Amygdala (tissue), 56 donors: ENCODE measurements around the gene PHACTR2.
A peak's percentile ranks its signal among the peaks of the same experiment; 100 is the strongest.
"Not testable (repeated sequence)": the region's sequence is repeated elsewhere in the genome, so short reads cannot be mapped to it uniquely, and the experiment has no call there.

Experiments
- DNase-seq, 56 donors: peaks; one replicate each; lab custom pipeline; 2025; lab: John Stamatoyannopoulos, UW

PHACTR2 gene

DNA sequence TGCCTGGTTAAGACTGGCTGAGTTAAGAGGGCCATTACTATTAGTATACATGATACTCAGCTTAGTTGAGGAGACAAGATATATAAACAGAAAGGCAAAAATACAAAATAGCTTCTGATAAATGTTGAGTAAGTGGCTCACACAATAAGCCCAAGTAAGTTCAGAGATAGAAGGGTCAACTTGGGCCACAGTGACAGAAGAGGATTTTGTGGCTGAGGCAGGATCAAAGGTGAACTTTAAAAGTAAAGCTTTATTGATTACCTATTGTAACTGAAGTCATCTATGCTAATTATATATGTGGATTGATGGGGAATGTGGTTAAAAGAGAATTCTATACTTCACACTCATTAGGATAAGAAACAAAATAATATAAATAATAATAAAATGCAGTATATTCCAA, 80.8 kb downstream of the PHACTR2 start:
- no peak for DNase-seq

- DNase-seq, result no peak
Observed at GRCh38 chr6:143759666-143760065, 81.9 kb downstream of the PHACTR2 start.

GRCh38 chr6:143761074-143761473, 83.3 kb downstream of the PHACTR2 start:
- no peak for DNase-seq

- no peak for DNase-seq
Observed at GRCh38 chr6:143762126-143762525, 84.4 kb downstream of the PHACTR2 start.

GRCh38 chr6:143765422-143766184, 87.8 kb downstream of the PHACTR2 start:
- no peak for DNase-seq

DNA sequence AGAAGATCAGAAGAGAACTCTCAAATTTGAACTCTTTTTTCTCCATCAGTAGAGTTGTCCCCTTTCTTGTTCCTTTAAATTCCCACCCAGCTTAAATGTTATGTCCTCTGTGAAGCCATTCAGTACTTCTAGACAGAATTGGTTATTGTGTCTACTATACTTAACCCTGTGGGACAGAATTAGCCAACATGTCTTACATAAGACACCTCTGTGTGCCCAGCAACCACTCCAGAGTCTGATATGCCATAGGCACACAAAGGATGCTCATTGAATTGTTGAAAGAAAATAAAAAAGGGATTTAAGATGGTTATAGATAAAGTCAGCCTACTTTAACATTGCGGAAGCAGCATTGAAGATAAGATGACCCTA, 88.4 kb downstream of the PHACTR2 start:
- no peak for DNase-seq

- DNase-seq, result no peak
Observed at GRCh38 chr6:143767433-143767832, 89.7 kb downstream of the PHACTR2 start.

DNA sequence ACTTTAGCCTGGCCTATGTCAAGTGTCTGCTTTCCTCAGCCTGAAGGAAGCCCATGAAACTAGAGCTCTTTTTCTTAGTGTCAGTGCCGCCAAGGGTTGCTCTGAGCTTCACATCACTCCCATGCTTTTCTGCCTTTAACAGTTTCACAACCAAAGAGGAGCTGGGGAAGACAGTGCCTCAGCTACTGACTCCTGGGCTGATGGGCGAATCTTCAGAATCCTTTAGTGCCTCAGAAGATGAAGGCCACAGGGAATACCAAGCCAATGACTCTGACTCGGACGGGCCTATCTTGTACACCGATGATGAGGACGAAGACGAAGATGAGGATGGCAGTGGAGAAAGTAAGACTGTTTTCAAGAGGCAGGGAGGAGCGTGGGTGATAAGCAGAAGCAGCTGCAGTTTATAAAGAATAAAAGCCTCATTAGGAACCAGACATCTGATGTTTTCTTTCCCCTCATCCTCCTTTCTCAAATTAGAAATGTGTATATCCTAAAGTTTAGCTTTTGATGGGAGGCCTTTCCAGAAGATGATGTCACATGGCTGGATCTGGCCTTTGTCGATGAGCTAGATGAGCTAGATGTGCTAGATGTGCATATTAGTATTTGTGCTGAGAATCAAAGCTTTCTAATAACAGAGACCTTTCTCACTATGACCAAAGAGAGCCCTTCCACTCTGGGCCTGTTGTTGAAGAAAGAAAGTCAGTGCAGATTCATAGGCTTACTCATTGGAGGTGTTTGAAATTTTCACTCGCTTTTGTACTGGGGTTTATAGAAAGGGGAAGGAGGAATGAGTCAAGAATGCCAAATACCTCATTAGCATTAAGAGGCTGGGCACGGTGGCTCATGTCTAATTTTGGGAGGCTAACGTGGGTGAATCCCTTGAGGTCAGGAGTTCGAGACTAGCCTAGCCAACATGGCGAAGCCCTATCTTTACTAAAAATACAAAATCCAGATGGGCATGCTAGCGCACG, 94.6 kb downstream of the PHACTR2 start:
- peak in 4 of 56 donors; percentile 5 to 16 (median 11) for DNase-seq

DNA sequence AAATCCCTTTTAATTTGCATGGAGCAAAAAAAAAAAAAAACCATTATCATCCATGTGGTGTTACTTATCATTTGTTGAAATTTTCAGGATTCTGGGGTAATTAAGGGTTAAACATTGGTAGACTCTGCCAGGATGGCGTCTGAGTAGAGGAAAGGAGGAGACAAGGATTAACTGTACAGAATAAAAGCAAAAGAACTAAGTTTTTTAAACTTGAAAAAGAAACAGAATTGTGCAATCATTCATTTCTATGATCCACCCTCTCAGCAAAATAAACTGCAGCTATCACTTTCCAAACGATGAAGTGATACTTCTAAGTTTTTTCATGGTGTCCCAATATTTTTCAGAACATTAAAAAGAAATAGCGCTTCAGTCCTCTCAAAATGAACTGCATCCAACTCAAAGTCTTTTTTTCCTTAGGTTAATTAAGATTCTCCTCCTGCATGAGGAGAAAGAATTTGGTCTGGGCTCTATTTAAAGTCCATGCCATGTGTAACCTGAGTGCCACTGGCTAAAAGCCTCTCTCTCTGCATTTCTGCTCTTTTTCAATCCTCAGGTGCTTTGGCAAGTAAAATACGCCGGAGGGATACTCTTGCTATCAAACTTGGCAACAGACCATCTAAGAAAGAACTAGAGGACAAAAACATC, 95.9 kb downstream of the PHACTR2 start:
- no peak for DNase-seq

- no peak for DNase-seq
Observed at GRCh38 chr6:143774347-143774746, 96.6 kb downstream of the PHACTR2 start.

DNA sequence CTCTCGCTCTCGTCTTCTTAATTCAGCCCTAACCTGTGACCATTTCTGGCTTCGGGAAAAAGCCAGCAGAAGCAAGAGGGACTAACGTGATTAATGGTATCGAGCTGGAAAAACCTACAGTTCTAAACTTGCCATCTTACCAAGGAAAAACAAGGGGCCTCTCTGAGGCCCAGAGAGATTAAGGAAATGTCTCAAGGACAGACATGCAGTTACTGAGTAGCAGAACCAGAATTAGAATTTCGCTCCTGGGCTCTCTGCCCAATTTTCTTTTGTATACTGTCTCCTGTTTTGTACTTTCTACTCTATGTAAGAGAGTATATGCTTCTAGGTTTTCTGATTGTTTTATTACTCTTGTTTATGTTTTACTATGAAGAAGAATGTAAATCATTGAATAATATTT, 97.6 kb downstream of the PHACTR2 start:
- DNase-seq, result peak in 1 of 56 donors; percentile 7

GRCh38 chr6:143778926-143779325, 101.2 kb downstream of the PHACTR2 start:
- no peak for DNase-seq

GRCh38 chr6:143782481-143782880, 104.7 kb downstream of the PHACTR2 start:
- DNase-seq, result no peak

GRCh38 chr6:143783077-143783476, 105.3 kb downstream of the PHACTR2 start:
- no peak for DNase-seq

DNA sequence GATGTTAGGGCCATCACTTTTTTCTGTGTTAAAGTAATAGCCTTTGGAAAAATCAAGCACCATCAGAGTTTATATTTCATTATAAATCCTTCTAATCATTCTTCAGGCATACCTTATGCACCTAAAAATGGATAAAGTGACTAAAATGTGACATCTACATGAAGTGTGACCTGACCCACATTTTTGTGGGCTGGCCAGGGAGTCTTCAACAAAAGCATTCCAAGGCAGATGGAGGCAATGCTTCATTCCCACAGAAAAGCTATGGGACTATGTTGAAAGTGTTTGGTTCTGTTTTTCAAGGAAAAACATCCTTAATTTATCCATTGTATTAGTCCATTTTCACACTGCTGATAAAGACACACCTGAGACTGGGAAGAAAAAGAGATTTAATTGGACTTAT, 106.6 kb downstream of the PHACTR2 start:
- no peak for DNase-seq

DNA sequence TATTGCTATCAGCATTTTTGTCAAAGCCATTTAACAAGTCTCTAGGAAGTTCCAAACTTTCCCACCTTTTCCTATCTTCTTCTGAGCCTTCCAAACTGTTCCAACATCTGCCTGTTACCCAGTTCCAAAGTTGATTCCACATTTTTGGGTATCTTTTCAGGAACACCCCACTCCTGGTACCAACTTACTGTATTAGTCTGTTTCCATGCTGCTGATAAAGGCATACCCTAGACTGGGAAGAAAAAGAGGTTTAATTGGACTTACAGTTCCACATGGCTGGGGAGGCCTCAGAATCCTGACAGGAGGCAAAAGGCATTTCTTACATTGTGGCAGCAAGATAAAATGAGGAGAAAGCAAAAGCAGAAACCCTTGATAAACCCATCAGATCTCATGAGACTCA, 108.6 kb downstream of the PHACTR2 start:
- DNase-seq, result not testable (repeated sequence)

DNA sequence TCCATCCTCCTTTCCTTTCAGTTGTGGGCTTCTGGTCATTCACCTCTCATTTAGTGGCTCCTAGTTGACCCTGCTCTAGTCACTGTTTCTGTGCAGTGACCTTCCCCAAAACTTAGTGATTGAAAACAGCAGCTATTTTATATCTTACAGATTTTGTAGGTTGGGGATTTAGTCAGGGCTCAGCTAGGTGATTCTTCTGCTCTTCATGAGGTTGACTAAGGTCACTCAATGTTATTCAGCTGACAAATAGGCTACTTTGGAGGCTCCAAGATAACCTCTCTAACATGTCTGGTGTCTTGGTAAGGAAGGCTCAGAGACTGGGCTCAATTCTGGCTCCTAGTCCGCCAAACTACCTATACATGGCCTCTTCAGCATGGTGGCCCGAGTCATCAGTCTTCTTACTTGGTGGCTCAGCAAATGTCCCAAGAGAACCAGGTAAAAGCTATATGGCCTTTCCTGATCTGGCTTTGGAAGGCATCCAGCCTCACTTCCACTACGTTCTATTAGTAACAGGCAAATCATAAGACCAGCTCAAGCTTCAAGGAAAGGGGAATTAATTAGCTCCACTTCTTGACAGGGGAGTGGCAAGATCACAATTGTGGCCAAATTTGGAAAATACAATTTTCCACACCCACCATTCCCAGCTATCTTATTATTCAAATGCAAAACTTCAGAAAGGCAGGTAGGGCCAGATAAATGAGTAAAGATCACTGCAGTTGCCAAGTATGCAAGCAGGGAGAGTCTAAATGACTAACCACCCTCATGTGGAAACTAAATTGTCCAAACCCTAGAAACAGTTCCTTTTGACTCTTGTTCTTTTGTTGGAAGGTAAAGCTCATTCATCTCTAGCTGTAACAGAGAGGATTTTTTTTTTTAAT, 114.9 kb downstream of the PHACTR2 start:
- no peak for DNase-seq

- DNase-seq, result no peak
Observed at GRCh38 chr6:143793280-143793619, 115.5 kb downstream of the PHACTR2 start.

GRCh38 chr6:143796551-143796950, 118.8 kb downstream of the PHACTR2 start:
- DNase-seq, result not testable (repeated sequence)

GRCh38 chr6:143798487-143798886, 120.7 kb downstream of the PHACTR2 start:
- DNase-seq, result not testable (repeated sequence)
